Gastroesophageal sphincter (tissue), 4 donors: Measurements from ENCODE around the gene ADAM29. TPM values are rescaled to one million over a fixed set of nuclear protein-coding genes. Genes with fewer than 3 reads are reported as not detected.

ENCODE experiments used
- ATAC-seq: fragments of 150-250 bp; one replicate; pipeline ENCODE4 v1.9.1; 2016; ENCODE audit warnings: mild to moderate bottlenecking, moderate library complexity
- H3K27ac ChIP-seq, 4 donors: fragments of 200-600 bp; sonication (generic) in 3 of 4; 1 replicate in 3 of 4; 2 replicates in 1 of 4; pipeline ENCODE4 v1.5.1; 2016 to 2019
- H3K27me3 ChIP-seq: fragments of 200-600 bp; sonication (generic); one replicate; pipeline ENCODE4 v1.5.1; 2019
- H3K36me3 ChIP-seq, 2 donors: fragments of 200-600 bp; sonication (generic); one replicate each; pipeline ENCODE4 v1.5.1; 2019; ENCODE audit warnings: control low read depth in 1 of 2
- H3K4me1 ChIP-seq, 3 donors: fragments of 200-600 bp; sonication (generic); 1 replicate in 2 of 3; 2 replicates in 1 of 3; pipeline ENCODE4 v1.5.1; 2016 to 2019; ENCODE audit warnings: control low read depth in 2 of 3
- H3K4me3 ChIP-seq, 2 donors: fragments of 200-600 bp; sonication (generic); one replicate each; pipeline ENCODE4 v1.5.1; 2019; ENCODE audit warnings: mild to moderate bottlenecking in 1 of 2, moderate library complexity in 1 of 2
- H3K9me3 ChIP-seq, 3 donors: fragments of 200-600 bp; sonication (generic); one replicate each; pipeline ENCODE4 v1.5.1; 2017 to 2019; ENCODE audit warnings: control low read depth in 2 of 3
- CTCF ChIP-seq, 4 experiments: fragments of 200-600 bp in 2 of 4; fragments of 450-650 bp in 2 of 4; sonication (generic) in 1 of 4; IDR thresholded peaks; one replicate each; pipeline ENCODE4 v1.5.1; 2017 to 2019; ENCODE audit warnings: antibody characterized with exemption in 4 of 4, mild to moderate bottlenecking in 2 of 4, moderate library complexity in 2 of 4
- EP300 ChIP-seq: sonication (generic); formaldehyde crosslinking; IDR thresholded peaks from one replicate; pipeline ENCODE4 v1.6.1; 2017; ENCODE audit warnings: antibody characterized with exemption, mild to moderate bottlenecking
- POLR2A ChIP-seq, 2 donors: fragments of 450-650 bp; IDR thresholded peaks; one replicate each; pipeline ENCODE4 v1.6.1; 2017; ENCODE audit warnings: antibody characterized with exemption in 2 of 2, mild to moderate bottlenecking in 2 of 2, moderate library complexity in 1 of 2
- POLR2AphosphoS5 ChIP-seq: sonication (generic); formaldehyde crosslinking; IDR thresholded peaks from one replicate; pipeline ENCODE4 v1.6.1; 2017; ENCODE audit warnings: antibody characterized with exemption
- WGBS, 2 donors: methylation state at CpG; one replicate each; pipeline ENCODE4 v1.1.5; 2018; ENCODE audit warnings: low coverage in 1 of 2; 5-methylcytosine and 5-hydroxymethylcytosine counted together
- total RNA-seq, 4 donors: library from RNA; depleted of rRNA; stranded (reverse); fragments of >200 nt; gene quantifications; one replicate each; pipeline ENCODE4 v1.1.0, GENCODE V29; 2016

Gene ADAM29
- total RNA-seq, 4 donors from 2014 or later = not detected

- no peak for ATAC-seq
- H3K27me3 ChIP-seq = no peaks in the 10 kb centered on the region
- no peaks in the 10 kb centered on the region for H3K4me1 ChIP-seq
- WGBS, 2 donors = 61 to 70% methylated on average over 1 of the region's 1 CpG
- no peak overlapping the region for H3K4me3 ChIP-seq
- TF ChIP-seq POLR2AphosphoS5 (no peak), EP300 (no peak), POLR2A (IDR thresholded peaks at IDR 0.05) (no peak), CTCF (IDR thresholded peaks at IDR 0.05) (no peak)
- H3K27ac ChIP-seq = no peak overlapping the region
- H3K36me3 ChIP-seq = no peaks in the 10 kb centered on the region
- H3K9me3 ChIP-seq = no peaks in the 10 kb centered on the region
Observed at GRCh38 chr4:174874898-174875297, 43.3 kb upstream of the ADAM29 start.

GRCh38 chr4:174880001-174880400 lies 38.2 kb upstream of the ADAM29 start:
- no peaks in the 10 kb centered on the region for H3K36me3 ChIP-seq
- 50 to 54% methylated on average over 6 to 7 of the region's 7 CpGs for WGBS, 2 donors
- ATAC-seq = no peak
- H3K4me1 ChIP-seq = no peaks in the 10 kb centered on the region
- H3K27ac ChIP-seq = no peak overlapping the region
- H3K9me3 ChIP-seq = no peaks in the 10 kb centered on the region
- H3K4me3 ChIP-seq = no peak overlapping the region
- H3K27me3 ChIP-seq = no peaks in the 10 kb centered on the region
- no peak for TF ChIP-seq POLR2A (IDR thresholded peaks at IDR 0.05)
- TF ChIP-seq CTCF (IDR thresholded peaks at IDR 0.05) = no peak
- no peak for TF ChIP-seq POLR2AphosphoS5
- TF ChIP-seq EP300 = no peak

GRCh38 chr4:174882317-174882992 lies 35.7 kb upstream of the ADAM29 start:
- Histone ChIP-seq H3K27me3 (no peaks in the 10 kb centered on the region), H3K9me3 (no peaks in the 10 kb centered on the region), H3K4me1 (no peaks in the 10 kb centered on the region), H3K36me3 (no peaks in the 10 kb centered on the region), H3K27ac (no peak overlapping the region), H3K4me3 (no peak overlapping the region)
- WGBS, 2 donors = 64 to 69% methylated on average over 5 to 6 of the region's 6 CpGs
- ATAC-seq = no peak
- no peak for TF ChIP-seq CTCF (IDR thresholded peaks at IDR 0.05)
- no peak for TF ChIP-seq EP300
- no peak for TF ChIP-seq POLR2AphosphoS5
- no peak for TF ChIP-seq POLR2A (IDR thresholded peaks at IDR 0.05)

- Histone ChIP-seq H3K4me1 (no peaks in the 10 kb centered on the region), H3K27ac (no peak overlapping the region), H3K9me3 (peaks cover 0 to 14% (median 0%) of the 10 kb centered on the region in 3 donors), H3K27me3 (no peaks in the 10 kb centered on the region), H3K36me3 (no peaks in the 10 kb centered on the region), H3K4me3 (no peak overlapping the region)
- ATAC-seq = no peak
- no peak for TF ChIP-seq POLR2A (IDR thresholded peaks at IDR 0.05)
- TF ChIP-seq POLR2AphosphoS5 = no peak
- no peak for TF ChIP-seq EP300
- no peak for TF ChIP-seq CTCF (IDR thresholded peaks at IDR 0.05)
Observed at GRCh38 chr4:174907508-174907907, 10.7 kb upstream of the ADAM29 start.

- no peaks in the 10 kb centered on the region for H3K4me1 ChIP-seq
- no peaks in the 10 kb centered on the region for H3K9me3 ChIP-seq
- 38 to 60% methylated on average over 1 of the region's 1 CpG for WGBS, 2 donors
- no peaks in the 10 kb centered on the region for H3K27me3 ChIP-seq
- no peaks in the 10 kb centered on the region for H3K36me3 ChIP-seq
- TF ChIP-seq EP300 (no peak), CTCF (IDR thresholded peaks at IDR 0.05) (no peak), POLR2A (IDR thresholded peaks at IDR 0.05) (no peak), POLR2AphosphoS5 (no peak)
- no peak overlapping the region for H3K4me3 ChIP-seq
- no peak overlapping the region for H3K27ac ChIP-seq
- ATAC-seq = no peak
Observed at GRCh38 chr4:174910271-174910670, 7.9 kb upstream of the ADAM29 start.
